ENCODE results near the gene TAF12. TPM values are rescaled to one million over a fixed set of nuclear protein-coding genes. Genes with fewer than 3 reads are reported as not detected.
"Not testable (repeated sequence)": the region's sequence is repeated elsewhere in the genome, so short reads cannot be mapped to it uniquely, and the experiment has no call there.

The TAF12 gene
- polyA plus RNA-seq, 1 donor from 2014 or later, result 59.3 TPM

DNA sequence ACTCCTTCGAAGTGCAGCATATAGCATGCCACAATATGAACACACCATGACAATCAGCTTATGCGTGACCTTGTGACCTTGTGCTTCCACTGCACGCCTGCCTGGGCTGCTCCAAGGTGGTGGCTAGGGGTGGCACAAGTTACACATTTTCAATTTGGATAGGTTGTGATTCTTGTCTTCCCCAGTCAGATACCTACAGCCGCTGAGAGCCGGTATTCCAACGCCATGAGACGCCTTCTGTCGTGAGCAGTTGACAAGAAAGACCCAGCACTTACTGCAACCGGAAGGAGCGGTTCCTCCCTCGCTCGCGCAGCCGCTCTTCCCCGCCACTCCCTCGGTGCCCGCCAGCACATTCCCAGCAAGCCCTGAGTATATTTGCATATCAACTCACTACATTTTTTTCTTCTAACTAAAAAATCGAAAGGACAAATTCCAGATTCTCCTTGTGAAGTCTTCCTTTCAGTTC lies 5.2 kb upstream of the TAF12 start:
- H3F3A ChIP-seq (ENCODE audit: insufficient read depth, low read length, poor library complexity, severe bottlenecking), result peaks cover 8% of the 10 kb centered on the region
- no peaks in the 10 kb centered on the region for H3K79me2 ChIP-seq (replicated peaks; ENCODE audit: insufficient read depth, low read length)
- H3K4me2 ChIP-seq (ENCODE audit: low read length), result peak overlapping the region; percentile 47
- H3K9ac ChIP-seq (ENCODE audit: low read length), result peak overlapping the region; percentile 76
- no peaks in the 10 kb centered on the region for H3K27me3 ChIP-seq (ENCODE audit: insufficient read depth, low read depth, low read length)
- peak overlapping the region; percentile 51 for H2AFZ ChIP-seq (ENCODE audit: low read depth, low read length)
- TF ChIP-seq SMC3 (conservative IDR thresholded peaks at IDR 0.05; ENCODE audit: poor library complexity), result no peak
- TF ChIP-seq RAD21 (conservative IDR thresholded peaks at IDR 0.05), result no peak
- peak; percentile 22 for TF ChIP-seq MXI1 (conservative IDR thresholded peaks at IDR 0.05; ENCODE audit: poor library complexity, severe bottlenecking)
- no peak for TF ChIP-seq POLR2AphosphoS5 (IDR thresholded peaks at IDR 0.05)
- no peak for TF ChIP-seq EP300 (conservative IDR thresholded peaks at IDR 0.05; ENCODE audit: poor library complexity, severe bottlenecking)
- TF ChIP-seq TAF1 (IDR thresholded peaks at IDR 0.05; ENCODE audit: low read depth), result peak; percentile 80
- TF ChIP-seq REST (IDR thresholded peaks at IDR 0.05; ENCODE audit: borderline replicate concordance), result peak; percentile 52
- TF ChIP-seq CTCF (IDR thresholded peaks at IDR 0.05; ENCODE audit: poor library complexity, severe bottlenecking), result peak; percentile 9
- TF ChIP-seq EZH2 (IDR thresholded peaks at IDR 0.05; ENCODE audit: borderline replicate concordance, insufficient read depth, low read length, poor library complexity, severe bottlenecking), result no peak
- no peaks in the 10 kb centered on the region for H3K9me2 ChIP-seq (ENCODE audit: insufficient read depth, low read length)
- H3K4me3 ChIP-seq (ENCODE audit: low read length), result peak overlapping the region; percentile 60
- H3K36me3 ChIP-seq (ENCODE audit: insufficient read depth, low read length), result no peaks in the 10 kb centered on the region
- peak overlapping the region; percentile 96 for H3K27ac ChIP-seq (ENCODE audit: low read length)
- no peaks in the 10 kb centered on the region for H4K20me1 ChIP-seq (ENCODE audit: insufficient read depth)
- H3K9me3 ChIP-seq (ENCODE audit: low read length), result no peaks in the 10 kb centered on the region

DNA sequence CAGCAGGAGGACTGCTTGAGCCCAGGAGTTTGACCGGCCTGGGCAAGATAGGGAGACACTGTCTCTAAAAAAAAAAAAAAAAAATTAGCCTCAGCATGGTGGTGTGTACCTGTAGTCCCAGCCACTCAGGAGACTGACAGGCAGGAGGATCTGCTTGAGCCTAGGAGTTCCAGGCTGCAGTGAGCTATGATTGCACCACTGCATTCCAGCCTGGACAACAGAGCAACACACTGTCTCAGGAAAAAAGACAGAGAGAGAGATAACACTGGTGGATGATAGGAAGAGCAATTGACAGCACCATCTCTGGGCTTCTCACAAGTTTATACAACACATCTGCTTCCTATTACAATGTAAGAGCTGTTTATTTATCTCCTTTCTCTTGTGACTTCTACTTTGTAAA lies 3.2 kb upstream of the TAF12 start:
- Histone ChIP-seq H3K9ac (ENCODE audit: low read length) (no peak overlapping the region), H3K27me3 (ENCODE audit: insufficient read depth, low read depth, low read length) (no peaks in the 10 kb centered on the region), H3K79me2 (replicated peaks; ENCODE audit: insufficient read depth, low read length) (no peaks in the 10 kb centered on the region), H3K4me3 (ENCODE audit: low read length) (no peak overlapping the region), H3F3A (ENCODE audit: insufficient read depth, low read length, poor library complexity, severe bottlenecking) (peaks cover 8% of the 10 kb centered on the region), H3K36me3 (ENCODE audit: insufficient read depth, low read length) (no peaks in the 10 kb centered on the region), H3K4me2 (ENCODE audit: low read length) (no peak overlapping the region), H4K20me1 (ENCODE audit: insufficient read depth) (no peaks in the 10 kb centered on the region), H2AFZ (ENCODE audit: low read depth, low read length) (no peak overlapping the region), H3K27ac (ENCODE audit: low read length) (no peak overlapping the region), H3K9me2 (ENCODE audit: insufficient read depth, low read length) (no peaks in the 10 kb centered on the region), H3K9me3 (ENCODE audit: low read length) (no peaks in the 10 kb centered on the region)
- TF ChIP-seq EP300 (conservative IDR thresholded peaks at IDR 0.05; ENCODE audit: poor library complexity, severe bottlenecking), result no peak
- TF ChIP-seq MXI1 (conservative IDR thresholded peaks at IDR 0.05; ENCODE audit: poor library complexity, severe bottlenecking), result no peak
- TF ChIP-seq RAD21 (conservative IDR thresholded peaks at IDR 0.05), result no peak
- no peak for TF ChIP-seq POLR2AphosphoS5 (IDR thresholded peaks at IDR 0.05)
- TF ChIP-seq EZH2 (IDR thresholded peaks at IDR 0.05; ENCODE audit: borderline replicate concordance, insufficient read depth, low read length, poor library complexity, severe bottlenecking), result no peak
- no peak for TF ChIP-seq TAF1 (IDR thresholded peaks at IDR 0.05; ENCODE audit: low read depth)
- no peak for TF ChIP-seq CTCF (IDR thresholded peaks at IDR 0.05; ENCODE audit: poor library complexity, severe bottlenecking)
- no peak for TF ChIP-seq SMC3 (conservative IDR thresholded peaks at IDR 0.05; ENCODE audit: poor library complexity)
- no peak for TF ChIP-seq REST (IDR thresholded peaks at IDR 0.05; ENCODE audit: borderline replicate concordance)

DNA sequence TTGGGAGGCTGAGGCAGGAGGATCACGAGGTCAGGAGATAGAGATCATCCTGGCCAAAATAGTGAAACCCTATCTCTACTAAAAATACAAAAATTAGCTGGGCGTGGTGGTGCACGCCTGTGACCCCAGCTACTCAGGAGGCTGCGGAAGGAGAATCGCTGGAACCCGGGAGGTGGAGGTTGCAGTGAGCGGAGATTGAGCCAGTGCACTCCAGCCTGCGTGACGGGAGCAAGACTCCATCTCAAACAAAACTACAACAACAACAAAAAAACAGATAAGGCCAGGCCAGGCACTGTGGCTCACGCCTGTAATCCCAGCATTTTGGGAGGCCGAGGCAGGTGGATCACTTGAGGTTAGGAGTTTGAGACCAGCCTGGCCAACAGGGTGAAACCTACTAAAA lies 2.5 kb upstream of the TAF12 start:
- H3K27me3 ChIP-seq (ENCODE audit: insufficient read depth, low read depth, low read length); H3K27ac ChIP-seq (ENCODE audit: low read length); H3K79me2 ChIP-seq (replicated peaks; ENCODE audit: insufficient read depth, low read length); H3F3A ChIP-seq (ENCODE audit: insufficient read depth, low read length, poor library complexity, severe bottlenecking); H2AFZ ChIP-seq (ENCODE audit: low read depth, low read length); H3K36me3 ChIP-seq (ENCODE audit: insufficient read depth, low read length); H3K4me3 ChIP-seq (ENCODE audit: low read length); H3K4me2 ChIP-seq (ENCODE audit: low read length); H3K9ac ChIP-seq (ENCODE audit: low read length); H4K20me1 ChIP-seq (ENCODE audit: insufficient read depth); H3K9me3 ChIP-seq (ENCODE audit: low read length); H3K9me2 ChIP-seq (ENCODE audit: insufficient read depth, low read length): not testable (repeated sequence)

Measured in neural cell (in vitro differentiated cells).